Stomach smooth muscle (tissue), 2 donors: ENCODE measurements around the gene C1R.

Experiments used
- H3K27ac ChIP-seq: one replicate; pipeline ENCODE4 v1.7.0; 2013; ENCODE audit warnings: mild to moderate bottlenecking, low read length, inconsistent platforms
- H3K27me3 ChIP-seq, 2 donors: one replicate each; pipeline ENCODE4 v1.7.0; 2013; ENCODE audit warnings: low read length in 2 of 2; ENCODE audit not compliant: insufficient read depth in 2 of 2, control insufficient read depth in 1 of 2
- H3K36me3 ChIP-seq, 2 donors: one replicate each; pipeline ENCODE4 v1.7.0; 2013; ENCODE audit warnings: low read length in 2 of 2; ENCODE audit not compliant: control insufficient read depth in 2 of 2, insufficient read depth in 2 of 2
- H3K4me1 ChIP-seq: one replicate; pipeline ENCODE4 v1.7.0; 2013; ENCODE audit warnings: low read length; ENCODE audit not compliant: control insufficient read depth, insufficient read depth
- H3K4me3 ChIP-seq, 2 donors: one replicate each; pipeline ENCODE4 v1.7.0; 2013; ENCODE audit warnings: low read length in 2 of 2
- H3K9ac ChIP-seq, 2 donors: one replicate each; pipeline ENCODE4 v1.7.0; 2013; ENCODE audit warnings: low read length in 2 of 2, mild to moderate bottlenecking in 1 of 2
- H3K9me3 ChIP-seq, 2 donors: one replicate each; pipeline ENCODE4 v1.7.0; 2013; ENCODE audit warnings: low read length in 2 of 2; ENCODE audit not compliant: control insufficient read depth in 2 of 2
- donor health status: healthy.
- donor health status: Pancreatic carcinoma.

C1R gene

GRCh38 chr12:7081037-7081436, 11.2 kb downstream of the C1R start:
- Histone ChIP-seq H3K4me1 (peaks cover 15% of the 10 kb centered on the region), H3K36me3 (peaks cover 34 to 36% of the 10 kb centered on the region in 2 donors), H3K9me3 (no peaks in the 10 kb centered on the region), H3K9ac (no peak overlapping the region), H3K4me3 (no peak overlapping the region), H3K27ac (no peak overlapping the region), H3K27me3 (no peaks in the 10 kb centered on the region)

GRCh38 chr12:7079826-7080125, 12.5 kb downstream of the C1R start:
- H3K4me3 ChIP-seq: no peak overlapping the region
- no peaks in the 10 kb centered on the region for H3K27me3 ChIP-seq
- no peaks in the 10 kb centered on the region for H3K9me3 ChIP-seq
- H3K27ac ChIP-seq: peak overlapping the region; percentile 49
- peaks cover 15% of the 10 kb centered on the region for H3K4me1 ChIP-seq
- no peak overlapping the region for H3K9ac ChIP-seq
- H3K36me3 ChIP-seq: peaks cover 22 to 23% of the 10 kb centered on the region in 2 donors

- H3K4me1 ChIP-seq: peaks cover 15% of the 10 kb centered on the region
- H3K27ac ChIP-seq: no peak overlapping the region
- H3K27me3 ChIP-seq: no peaks in the 10 kb centered on the region
- H3K9me3 ChIP-seq: no peaks in the 10 kb centered on the region
- peaks cover 16 to 17% of the 10 kb centered on the region in 2 donors for H3K36me3 ChIP-seq
- H3K4me3 ChIP-seq: no peak overlapping the region
- H3K9ac ChIP-seq: no peak overlapping the region
Observed at GRCh38 chr12:7078163-7078562, 14.1 kb downstream of the C1R start.

DNA sequence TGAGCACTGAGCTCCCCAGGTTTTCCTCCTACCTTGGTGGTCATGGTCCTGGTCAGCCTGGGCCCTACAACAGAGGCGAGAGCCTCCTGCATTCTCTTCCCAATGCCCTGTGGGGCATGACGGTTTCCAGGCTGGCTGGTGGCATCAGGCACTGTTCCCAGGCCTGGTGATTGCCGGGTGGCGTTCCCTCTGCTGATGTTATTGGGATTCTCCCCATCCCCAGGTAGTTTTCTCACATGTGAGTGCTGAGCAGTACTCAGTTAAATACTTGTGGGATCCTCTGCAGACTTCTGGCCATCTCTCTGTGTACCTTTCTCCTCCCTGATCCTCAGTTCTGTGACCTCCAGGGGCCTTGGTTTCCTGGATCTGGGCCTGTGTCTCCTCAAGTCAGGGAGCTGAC, 15.8 kb downstream of the C1R start:
- Histone ChIP-seq H3K27me3 (no peaks in the 10 kb centered on the region), H3K4me3 (no peak overlapping the region), H3K4me1 (peaks cover 15% of the 10 kb centered on the region), H3K27ac (no peak overlapping the region), H3K9ac (no peak overlapping the region), H3K36me3 (peaks cover 8 to 9% of the 10 kb centered on the region in 2 donors), H3K9me3 (no peaks in the 10 kb centered on the region)

DNA sequence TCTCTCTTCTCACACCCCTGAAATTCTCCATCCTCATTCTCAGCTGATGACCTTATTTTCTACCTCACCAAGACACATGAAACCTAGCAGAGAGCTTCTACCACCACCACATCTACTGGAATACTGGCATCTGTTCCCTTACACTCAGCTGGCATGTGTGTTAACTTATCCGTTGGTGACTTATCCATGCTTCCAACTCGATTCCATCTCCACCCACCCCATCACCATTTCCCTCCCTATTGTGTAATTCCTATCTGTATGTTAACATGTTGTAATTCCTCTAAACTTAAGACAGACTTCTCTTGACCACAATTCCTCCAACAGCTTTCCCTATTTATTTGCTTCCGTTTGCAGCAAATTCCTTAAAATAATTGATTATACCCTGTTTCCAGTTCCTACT, 16.3 kb downstream of the C1R start:
- Histone ChIP-seq H3K27me3 (no peaks in the 10 kb centered on the region), H3K9ac (no peak overlapping the region), H3K4me1 (peaks cover 11% of the 10 kb centered on the region), H3K4me3 (no peak overlapping the region), H3K9me3 (no peaks in the 10 kb centered on the region), H3K36me3 (peaks cover 6% of the 10 kb centered on the region in 2 donors), H3K27ac (no peak overlapping the region)

DNA sequence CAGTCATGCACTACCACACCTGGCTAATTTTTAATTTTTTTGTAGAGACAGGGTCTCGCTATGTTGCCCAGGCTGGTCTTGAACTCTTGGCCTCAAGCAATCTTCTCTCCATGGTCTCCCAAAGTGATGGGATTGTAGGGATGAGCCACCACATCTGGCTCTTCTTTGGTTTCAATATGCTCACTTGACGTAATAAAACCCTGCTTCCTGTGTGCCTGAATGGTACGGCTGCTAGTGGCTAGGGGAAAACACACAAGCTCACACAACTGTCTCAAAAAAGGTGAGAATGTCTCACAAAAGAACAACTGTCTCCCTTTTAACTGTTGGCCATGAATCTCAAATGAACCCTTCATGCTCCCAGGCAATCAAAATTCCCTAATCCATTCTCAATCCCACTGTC, 16.7 kb downstream of the C1R start:
- Histone ChIP-seq H3K4me1 (peaks cover 9% of the 10 kb centered on the region), H3K4me3 (no peak overlapping the region), H3K27me3 (no peaks in the 10 kb centered on the region), H3K36me3 (peaks cover 2 to 4% of the 10 kb centered on the region in 2 donors), H3K27ac (no peak overlapping the region), H3K9ac (no peak overlapping the region), H3K9me3 (no peaks in the 10 kb centered on the region)

- Histone ChIP-seq H3K27me3 (no peaks in the 10 kb centered on the region), H3K27ac (no peak overlapping the region)
Observed at GRCh38 chr12:7073946-7074345, 18.3 kb downstream of the C1R start.

GRCh38 chr12:7072554-7072953, 19.7 kb downstream of the C1R start:
- H3K9me3 ChIP-seq: no peaks in the 10 kb centered on the region

More at GRCh38 chr12:7073946-7074345, 18.3 kb downstream of the C1R start:
- H3K4me1 ChIP-seq: peaks cover 6% of the 10 kb centered on the region
- H3K36me3 ChIP-seq: peaks cover 14 to 16% of the 10 kb centered on the region in 2 donors
- no peak overlapping the region for H3K9ac ChIP-seq
- no peak overlapping the region for H3K4me3 ChIP-seq
- no peaks in the 10 kb centered on the region for H3K9me3 ChIP-seq

GRCh38 chr12:7072035-7072434, 20.2 kb downstream of the C1R start:
- peaks cover 26% of the 10 kb centered on the region in 2 donors for H3K36me3 ChIP-seq
- H3K27me3 ChIP-seq: no peaks in the 10 kb centered on the region
- peaks cover 16% of the 10 kb centered on the region for H3K4me1 ChIP-seq
- H3K4me3 ChIP-seq: no peak overlapping the region
- no peaks in the 10 kb centered on the region for H3K9me3 ChIP-seq
- no peak overlapping the region for H3K27ac ChIP-seq
- no peak overlapping the region for H3K9ac ChIP-seq

More at GRCh38 chr12:7072554-7072953, 19.7 kb downstream of the C1R start:
- H3K4me1 ChIP-seq: peaks cover 16% of the 10 kb centered on the region
- H3K36me3 ChIP-seq: peaks cover 21 to 22% of the 10 kb centered on the region in 2 donors
- H3K27ac ChIP-seq: no peak overlapping the region
- H3K9ac ChIP-seq: no peak overlapping the region
- H3K4me3 ChIP-seq: no peak overlapping the region
- no peaks in the 10 kb centered on the region for H3K27me3 ChIP-seq

DNA sequence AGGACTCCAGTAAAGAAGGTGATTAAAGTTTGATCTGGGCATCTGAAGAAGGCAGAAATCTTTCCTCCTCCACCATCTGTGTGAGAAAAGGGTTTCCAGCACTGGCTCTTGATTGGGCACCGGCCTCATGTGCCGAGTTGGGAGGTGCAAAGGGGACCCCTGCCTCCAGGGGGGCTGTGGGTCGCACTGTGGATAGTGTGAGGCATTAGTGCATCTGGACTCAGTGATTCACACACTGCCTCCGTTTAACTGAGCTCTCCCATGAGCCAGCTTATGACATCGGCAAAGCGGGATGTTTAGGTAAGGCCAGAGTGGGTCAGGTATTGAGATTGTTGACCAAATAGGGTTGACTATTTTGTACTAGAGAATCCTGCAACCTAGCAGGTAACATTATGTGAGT, 22.9 kb downstream of the C1R start:
- peaks cover 46 to 47% of the 10 kb centered on the region in 2 donors for H3K36me3 ChIP-seq

GRCh38 chr12:7068994-7069346, 23.3 kb downstream of the C1R start:
- H3K9me3 ChIP-seq: no peaks in the 10 kb centered on the region
- H3K27me3 ChIP-seq: no peaks in the 10 kb centered on the region
- no peak overlapping the region for H3K9ac ChIP-seq
- peaks cover 46 to 47% of the 10 kb centered on the region in 2 donors for H3K36me3 ChIP-seq
- H3K27ac ChIP-seq: no peak overlapping the region
- H3K4me3 ChIP-seq: no peak overlapping the region
- peaks cover 16% of the 10 kb centered on the region for H3K4me1 ChIP-seq

More for the DNA sequence above, 22.9 kb downstream of the C1R start:
- peaks cover 16% of the 10 kb centered on the region for H3K4me1 ChIP-seq
- H3K27me3 ChIP-seq: no peaks in the 10 kb centered on the region
- H3K9ac ChIP-seq: no peak overlapping the region
- H3K4me3 ChIP-seq: no peak overlapping the region
- no peaks in the 10 kb centered on the region for H3K9me3 ChIP-seq
- no peak overlapping the region for H3K27ac ChIP-seq
